Brain microvascular endothelial cell (primary cell): Measurements from ENCODE around the gene MPPED2.

Source experiments
- DNase-seq: peaks from one replicate; pipeline ENCODE4 v3.0.0-alpha.2; 2020
- H3K27ac ChIP-seq: fragments of 250-450 bp; sonication (Bioruptor Pico); 2 replicates; pipeline ENCODE4 v1.5.1; 2020; ENCODE audit warnings: mild to moderate bottlenecking, moderate library complexity
- H3K27me3 ChIP-seq: fragments of 250-450 bp; sonication (Bioruptor Pico); replicated peaks from 2 replicates; pipeline ENCODE4 v1.5.1; 2020; ENCODE audit warnings: mild to moderate bottlenecking
- H3K36me3 ChIP-seq: fragments of 250-450 bp; sonication (Bioruptor Pico); replicated peaks from 2 replicates; pipeline ENCODE4 v1.5.1; 2020; ENCODE audit warnings: mild to moderate bottlenecking
- H3K4me3 ChIP-seq: 2 replicates; pipeline ENCODE4 v1.5.1; 2011; ENCODE audit warnings: low read depth, mild to moderate bottlenecking, control low read depth, low read length, moderate library complexity
- CTCF ChIP-seq: IDR thresholded peaks from 2 replicates; pipeline ENCODE4 v1.5.1; 2011; ENCODE audit warnings: low read depth, mild to moderate bottlenecking, moderate library complexity, low read length, control low read depth, inconsistent platforms; ENCODE audit errors: missing control alignments
- in situ Hi-C: cut with HindIII; loops from 2 replicates; pipeline ENCODE4 v1.10.0; 2017; ENCODE audit warnings: low sequenced_read_pairs, low pct_ligation_motif_present

The MPPED2 gene

GRCh38 chr11:30467176-30467575 lies 119.0 kb downstream of the MPPED2 start:
- TF ChIP-seq CTCF, result no peak
- Histone ChIP-seq H3K4me3 (no peak overlapping the region), H3K27ac (no peak overlapping the region), H3K36me3 (no peaks in the 10 kb centered on the region), H3K27me3 (no peaks in the 10 kb centered on the region)
- no peak for DNase-seq
- in situ Hi-C loops, result no loop called here

- Histone ChIP-seq H3K4me3 (no peak overlapping the region), H3K27me3 (no peaks in the 10 kb centered on the region), H3K27ac (no peak overlapping the region), H3K36me3 (no peaks in the 10 kb centered on the region)
- in situ Hi-C loops, result no loop called here
- DNase-seq, result no peak
- TF ChIP-seq CTCF, result no peak
These were observed 120.5 kb downstream of the MPPED2 start for GRCh38 chr11:30465623-30466022.

DNA sequence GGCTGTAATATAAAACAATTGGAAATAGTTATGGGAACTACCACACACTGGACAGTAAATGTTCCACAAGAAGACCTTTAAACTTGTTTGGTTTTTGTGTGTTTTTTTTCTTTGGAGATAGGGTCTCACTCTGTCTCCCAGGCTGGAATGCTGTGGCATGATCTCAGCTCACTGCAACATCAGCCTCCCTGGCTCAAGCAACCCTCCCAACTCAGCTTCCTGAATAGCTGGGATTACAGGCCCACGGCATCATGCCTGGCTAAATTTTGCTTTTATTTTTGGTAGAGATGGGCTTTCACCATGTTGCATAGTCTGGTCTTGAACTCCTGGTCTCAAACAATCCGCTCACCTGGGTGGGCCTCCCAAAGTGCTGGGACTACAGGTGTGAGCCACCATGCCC lies 121.0 kb downstream of the MPPED2 start:
- Histone ChIP-seq H3K36me3 (no peaks in the 10 kb centered on the region), H3K27ac (no peak overlapping the region), H3K4me3 (no peak overlapping the region), H3K27me3 (no peaks in the 10 kb centered on the region)
- in situ Hi-C loops, result no loop called here
- no peak for TF ChIP-seq CTCF
- DNase-seq, result no peak

DNA sequence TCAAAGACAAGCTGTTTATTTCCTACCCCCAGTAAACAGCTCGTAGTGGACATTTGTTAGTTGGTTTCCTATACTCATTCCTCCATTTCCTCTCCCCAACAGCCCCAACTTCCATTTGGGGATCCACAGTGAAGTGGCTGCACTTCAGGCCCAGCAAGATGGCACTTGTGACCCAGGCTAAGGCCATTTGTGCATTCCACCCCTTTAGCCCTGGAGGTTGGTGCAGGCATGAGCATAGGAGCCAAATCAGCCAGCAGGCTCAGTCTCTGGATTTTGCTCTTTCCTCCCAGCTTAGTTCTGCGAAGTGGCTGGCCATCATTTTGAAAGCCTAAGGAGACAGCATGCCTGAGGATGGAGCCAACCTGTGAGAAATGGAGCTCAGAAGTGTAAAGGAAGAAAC lies 122.9 kb downstream of the MPPED2 start:
- no peak for DNase-seq
- no peaks in the 10 kb centered on the region for H3K27me3 ChIP-seq
- no peak for TF ChIP-seq CTCF
- no peak overlapping the region for H3K4me3 ChIP-seq
- no peaks in the 10 kb centered on the region for H3K36me3 ChIP-seq
- in situ Hi-C loops, result no loop called here
- H3K27ac ChIP-seq, result no peak overlapping the region

GRCh38 chr11:30462421-30462820 lies 123.7 kb downstream of the MPPED2 start:
- H3K27ac ChIP-seq, result no peak overlapping the region
- TF ChIP-seq CTCF, result no peak
- no peak overlapping the region for H3K4me3 ChIP-seq
- DNase-seq, result no peak
- no peaks in the 10 kb centered on the region for H3K27me3 ChIP-seq
- H3K36me3 ChIP-seq, result no peaks in the 10 kb centered on the region
- in situ Hi-C loops, result no loop called here

GRCh38 chr11:30459821-30460220 lies 126.3 kb downstream of the MPPED2 start:
- Histone ChIP-seq H3K27me3 (no peaks in the 10 kb centered on the region), H3K27ac (no peak overlapping the region), H3K36me3 (no peaks in the 10 kb centered on the region), H3K4me3 (no peak overlapping the region)
- in situ Hi-C loops, result no loop called here
- DNase-seq, result no peak
- TF ChIP-seq CTCF, result no peak
